Activated naive CD8-positive, alpha-beta T cell (primary cell): ENCODE results near the gene SLC7A8.

ENCODE experiments used
- H3K27ac Mint-ChIP-seq: one replicate; pipeline ENCODE4 v1.8.0; 2021; ENCODE audit warnings: mixed read lengths
- H3K27me3 Mint-ChIP-seq: one replicate; pipeline ENCODE4 v1.8.0; 2021; ENCODE audit warnings: mixed read lengths
- H3K36me3 Mint-ChIP-seq: one replicate; pipeline ENCODE4 v1.8.0; 2021; ENCODE audit warnings: mixed read lengths
- H3K4me1 Mint-ChIP-seq: one replicate; pipeline ENCODE4 v1.8.0; 2021; ENCODE audit warnings: low read depth, mixed read lengths
- H3K4me3 Mint-ChIP-seq: one replicate; pipeline ENCODE4 v1.8.0; 2021; ENCODE audit warnings: mild to moderate bottlenecking, mixed read lengths
- H3K9me3 Mint-ChIP-seq: one replicate; pipeline ENCODE4 v1.8.0; 2021; ENCODE audit warnings: low read depth, mixed read lengths

Gene SLC7A8

DNA sequence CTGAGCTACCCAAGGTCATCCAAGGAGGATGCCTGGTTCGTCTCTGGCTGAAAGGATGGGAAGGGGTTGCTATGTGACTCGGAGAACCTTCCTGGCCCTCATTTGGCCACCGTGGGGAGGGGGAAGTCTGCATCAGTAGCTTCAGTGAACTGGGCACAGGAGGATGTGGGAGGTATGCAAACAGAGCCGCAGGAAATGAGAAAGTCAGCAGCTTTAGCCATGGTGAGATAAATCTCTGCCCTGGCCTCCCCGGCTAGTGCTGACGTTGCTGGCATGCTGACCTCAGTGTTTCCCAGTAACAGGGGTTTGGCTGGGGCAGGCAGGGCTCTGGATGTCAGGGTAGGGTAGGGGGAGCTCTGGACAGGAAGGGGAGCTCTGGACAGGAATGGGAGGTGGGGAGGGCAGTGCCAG lies 62.1 kb downstream of the SLC7A8 start:
- Mint-ChIP-seq H3K4me3 (peak overlapping the region; percentile 33), H3K27ac (no peak overlapping the region), H3K36me3 (no peaks in the 10 kb centered on the region), H3K4me1 (peaks cover 53% of the 10 kb centered on the region), H3K9me3 (no peaks in the 10 kb centered on the region), H3K27me3 (no peaks in the 10 kb centered on the region)

DNA sequence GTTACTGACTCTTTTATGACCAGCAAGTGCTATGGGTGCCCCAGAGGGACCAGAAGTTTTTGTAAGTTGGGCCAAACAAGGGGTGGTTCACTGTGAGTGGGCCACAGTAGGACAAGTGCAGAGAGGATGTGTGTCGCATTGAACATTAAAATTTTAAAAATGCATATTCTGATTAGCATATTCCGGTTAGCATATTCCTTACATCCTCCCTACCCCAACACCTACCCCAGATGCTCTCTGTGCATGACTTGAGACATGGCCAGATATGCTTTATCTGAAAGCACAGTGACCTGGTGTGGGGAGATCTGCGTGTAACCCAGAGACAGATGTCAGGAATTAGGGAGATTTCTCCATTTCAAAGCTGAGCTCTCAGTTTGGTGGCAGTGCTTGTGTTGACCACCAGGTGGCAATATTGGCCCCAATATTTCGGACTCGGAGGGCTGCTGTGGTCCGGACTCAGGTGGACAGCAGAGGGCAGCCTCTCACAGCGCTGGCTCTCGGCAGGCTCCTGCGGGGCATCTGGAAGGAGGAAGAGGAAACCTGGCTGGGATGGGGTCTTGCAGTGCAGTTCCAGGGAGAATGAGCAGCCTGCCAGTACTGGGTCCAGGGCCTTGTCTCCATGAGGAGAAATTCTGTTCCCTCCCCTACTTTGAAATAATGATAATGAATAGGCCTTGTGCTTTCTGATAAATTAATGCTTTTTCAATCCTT lies 62.8 kb downstream of the SLC7A8 start:
- H3K27ac Mint-ChIP-seq: peak overlapping the region; percentile 86
- no peaks in the 10 kb centered on the region for H3K9me3 Mint-ChIP-seq
- no peaks in the 10 kb centered on the region for H3K36me3 Mint-ChIP-seq
- peak overlapping the region; percentile 33 for H3K4me3 Mint-ChIP-seq
- peaks cover 55% of the 10 kb centered on the region for H3K4me1 Mint-ChIP-seq
- H3K27me3 Mint-ChIP-seq: no peaks in the 10 kb centered on the region

GRCh38 chr14:23119363-23120327 lies 63.8 kb downstream of the SLC7A8 start:
- Mint-ChIP-seq H3K36me3 (no peaks in the 10 kb centered on the region), H3K4me1 (peaks cover 59% of the 10 kb centered on the region), H3K27ac (peak overlapping the region; percentile 86), H3K9me3 (no peaks in the 10 kb centered on the region), H3K4me3 (peak overlapping the region; percentile 71), H3K27me3 (no peaks in the 10 kb centered on the region)

DNA sequence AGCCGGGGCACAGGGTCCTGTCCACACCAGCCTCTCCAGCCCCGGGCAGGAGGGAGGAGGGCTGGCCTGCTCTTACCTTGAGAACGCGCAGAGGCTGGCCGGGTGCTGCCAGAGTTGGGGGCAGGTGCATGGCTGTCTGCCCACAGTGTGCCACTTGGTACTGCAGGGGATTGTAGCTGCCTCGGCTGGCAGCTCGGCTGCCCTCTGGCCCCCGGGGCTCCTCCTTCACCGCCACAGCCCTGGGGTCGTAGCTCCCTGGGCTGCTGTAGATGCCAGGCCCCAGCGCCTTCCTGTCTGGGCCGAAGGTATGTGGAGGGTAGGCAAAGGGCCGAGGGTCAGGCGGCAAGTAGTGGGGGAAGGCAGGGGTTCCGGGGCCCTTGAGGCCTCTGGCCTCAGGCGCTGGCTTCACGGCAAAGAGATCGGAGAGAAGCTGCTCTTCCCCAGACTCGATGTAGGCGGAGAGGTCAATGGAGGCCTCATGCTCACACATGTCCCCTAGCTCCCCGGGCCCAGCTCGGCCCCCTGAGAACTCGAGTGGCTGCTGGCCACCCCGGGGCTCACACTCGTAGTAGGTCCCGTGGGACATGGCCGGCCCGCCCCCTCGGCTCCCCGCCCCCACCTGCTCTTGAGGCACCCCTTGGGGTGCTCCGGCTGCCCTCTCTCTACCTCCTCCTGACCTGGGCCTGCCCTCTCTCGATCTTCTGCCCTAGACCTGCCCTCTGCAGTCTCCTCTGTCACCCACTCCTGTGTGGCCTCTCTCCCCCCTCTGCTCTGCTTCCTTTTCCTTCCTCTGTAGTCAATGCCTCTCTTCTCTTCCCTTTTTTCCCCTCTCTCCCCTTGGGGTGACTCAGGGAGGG lies 64.7 kb downstream of the SLC7A8 start, which contains the start of gene CEBPE:
Gene CEBPE, minus strand, starts transcription at position 750 of the 857 bp plus-strand sequence. Its CDS starts 164 bp downstream, at position 586.
- peak within 1 kb of the TSS; percentile 71 for H3K4me3 Mint-ChIP-seq
- peak within 1 kb of the TSS; percentile 86 for H3K27ac Mint-ChIP-seq

DNA sequence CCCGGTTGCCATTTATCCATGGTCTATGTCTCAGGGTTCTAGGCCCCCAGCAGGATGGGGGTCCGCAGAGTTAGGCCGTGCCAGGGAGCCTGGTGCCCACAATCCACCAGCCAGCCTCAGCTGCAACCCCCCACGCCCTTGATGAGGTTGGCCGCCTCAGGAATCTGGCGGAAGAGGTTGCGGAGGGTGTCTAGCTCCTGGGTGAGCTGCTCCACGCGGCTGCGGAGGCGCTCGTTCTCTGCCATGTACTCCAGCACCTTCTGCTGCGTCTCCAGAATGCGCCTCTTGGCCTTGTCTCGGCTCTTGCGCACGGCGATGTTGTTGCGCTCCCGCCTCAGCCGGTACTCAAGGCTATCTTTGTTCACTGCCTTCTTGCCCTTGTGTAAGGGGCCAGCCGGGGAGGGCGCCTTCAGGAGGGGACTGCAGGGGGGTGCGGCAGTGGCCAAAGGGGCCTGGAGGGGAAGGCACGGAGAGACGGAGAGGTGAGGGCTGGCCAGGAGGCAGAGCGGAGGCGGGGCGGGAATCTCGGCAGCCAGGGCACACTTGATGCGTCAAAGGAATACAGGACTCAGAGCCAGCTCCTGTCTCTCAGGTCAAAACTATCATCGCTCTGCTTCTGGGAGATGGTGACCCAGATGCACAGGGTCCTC lies 66.0 kb downstream of the SLC7A8 start:
- Mint-ChIP-seq H3K4me3 (no peak overlapping the region), H3K27me3 (no peaks in the 10 kb centered on the region), H3K4me1 (peaks cover 59% of the 10 kb centered on the region), H3K36me3 (no peaks in the 10 kb centered on the region), H3K9me3 (no peaks in the 10 kb centered on the region), H3K27ac (peak overlapping the region; percentile 85)

More for the DNA sequence above, 64.7 kb downstream of the SLC7A8 start, which contains the start of gene CEBPE:
- Mint-ChIP-seq H3K36me3 (no peaks in the 10 kb centered on the region), H3K27me3 (no peaks in the 10 kb centered on the region), H3K9me3 (no peaks in the 10 kb centered on the region), H3K4me1 (peaks cover 59% of the 10 kb centered on the region)

- Mint-ChIP-seq H3K4me3 (no peak overlapping the region), H3K4me1 (peaks cover 49% of the 10 kb centered on the region), H3K27ac (peak overlapping the region; percentile 28), H3K27me3 (no peaks in the 10 kb centered on the region), H3K9me3 (no peaks in the 10 kb centered on the region), H3K36me3 (no peaks in the 10 kb centered on the region)
Measured at GRCh38 chr14:23115918-23116317, 67.5 kb downstream of the SLC7A8 start.

DNA sequence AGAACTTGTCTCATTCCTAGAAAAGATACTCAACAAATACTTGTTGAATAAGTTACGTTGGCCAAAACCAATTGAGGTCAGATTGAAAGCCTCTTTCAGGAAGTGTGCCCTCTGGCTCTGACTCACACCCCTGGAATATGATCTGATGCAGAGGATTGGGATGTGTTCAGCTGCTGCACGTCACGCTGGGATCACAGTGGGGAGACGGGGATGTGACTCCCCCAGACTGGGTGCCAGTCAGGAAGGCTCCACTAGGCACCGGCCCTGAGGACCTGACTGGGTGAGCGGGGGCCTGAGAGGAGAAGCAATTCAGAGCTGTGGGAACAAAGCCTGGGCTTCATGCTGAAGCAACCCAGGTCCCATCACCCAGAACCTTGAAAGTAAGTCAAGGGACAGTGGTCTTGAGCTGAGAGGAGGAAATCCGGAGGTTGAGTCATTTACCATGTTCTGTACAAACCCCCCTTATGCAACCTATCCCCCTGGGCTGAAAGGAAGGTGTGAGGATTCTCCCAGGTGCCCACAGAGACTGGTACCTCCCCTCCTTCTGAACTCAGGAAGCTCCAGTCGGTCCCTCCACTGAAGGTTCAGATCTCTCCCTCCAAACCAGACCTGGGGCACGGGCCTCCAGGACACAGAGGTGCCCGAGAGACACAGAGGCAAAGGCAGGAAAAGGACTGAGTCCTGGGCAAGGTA lies 68.3 kb downstream of the SLC7A8 start:
- Mint-ChIP-seq H3K36me3 (no peaks in the 10 kb centered on the region), H3K4me1 (peaks cover 42% of the 10 kb centered on the region), H3K27ac (no peak overlapping the region), H3K9me3 (no peaks in the 10 kb centered on the region), H3K4me3 (no peak overlapping the region), H3K27me3 (no peaks in the 10 kb centered on the region)

DNA sequence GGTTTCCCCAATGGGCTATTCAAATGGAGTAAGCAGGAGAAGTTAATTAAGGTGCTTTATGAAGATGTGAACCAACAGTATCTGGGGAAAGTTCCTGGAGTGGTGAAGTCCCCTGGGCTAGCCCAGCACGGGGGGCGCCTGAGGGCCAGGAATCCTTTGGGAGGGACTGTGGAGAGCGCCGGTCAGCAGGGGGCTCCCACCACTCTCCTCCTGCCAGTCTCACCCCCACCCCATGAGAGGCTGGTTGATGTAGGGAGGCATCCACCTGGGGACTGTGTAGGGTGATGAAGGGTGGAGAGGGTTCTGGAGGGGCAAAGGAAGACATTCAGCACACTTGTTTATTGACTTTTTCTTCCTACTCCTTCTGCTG lies 68.8 kb downstream of the SLC7A8 start:
- Mint-ChIP-seq H3K27me3 (no peaks in the 10 kb centered on the region), H3K36me3 (no peaks in the 10 kb centered on the region), H3K4me1 (peaks cover 36% of the 10 kb centered on the region), H3K4me3 (no peak overlapping the region), H3K9me3 (no peaks in the 10 kb centered on the region), H3K27ac (no peak overlapping the region)

- peaks cover 31% of the 10 kb centered on the region for H3K4me1 Mint-ChIP-seq
- H3K27ac Mint-ChIP-seq: no peak overlapping the region
- H3K36me3 Mint-ChIP-seq: no peaks in the 10 kb centered on the region
- no peaks in the 10 kb centered on the region for H3K9me3 Mint-ChIP-seq
- no peaks in the 10 kb centered on the region for H3K27me3 Mint-ChIP-seq
- no peak overlapping the region for H3K4me3 Mint-ChIP-seq
Measured at GRCh38 chr14:23114120-23114458, 69.4 kb downstream of the SLC7A8 start.

- H3K36me3 Mint-ChIP-seq: no peaks in the 10 kb centered on the region
- H3K4me3 Mint-ChIP-seq: no peak overlapping the region
- no peaks in the 10 kb centered on the region for H3K9me3 Mint-ChIP-seq
- peaks cover 27% of the 10 kb centered on the region for H3K4me1 Mint-ChIP-seq
- H3K27me3 Mint-ChIP-seq: no peaks in the 10 kb centered on the region
- H3K27ac Mint-ChIP-seq: no peak overlapping the region
Measured at GRCh38 chr14:23113431-23114119, 69.9 kb downstream of the SLC7A8 start.

- Mint-ChIP-seq H3K4me3 (no peak overlapping the region), H3K27ac (no peak overlapping the region), H3K36me3 (no peaks in the 10 kb centered on the region), H3K9me3 (no peaks in the 10 kb centered on the region), H3K27me3 (no peaks in the 10 kb centered on the region), H3K4me1 (peaks cover 17% of the 10 kb centered on the region)
Measured at GRCh38 chr14:23112359-23113178, 70.9 kb downstream of the SLC7A8 start.

- Mint-ChIP-seq H3K9me3 (no peaks in the 10 kb centered on the region), H3K27me3 (no peaks in the 10 kb centered on the region), H3K4me3 (no peak overlapping the region), H3K4me1 (peaks cover 5% of the 10 kb centered on the region), H3K36me3 (no peaks in the 10 kb centered on the region), H3K27ac (no peak overlapping the region)
Measured at GRCh38 chr14:23110579-23111365, 72.7 kb downstream of the SLC7A8 start.
